Testis (tissue), 3 donors: ENCODE data around the gene SDK2. TPM values are rescaled to one million over a fixed set of nuclear protein-coding genes. Genes with fewer than 3 reads are reported as not detected.

Experiments
- DNase-seq: peaks from one replicate; pipeline ENCODE4 v3.0.0-alpha.2; 2019
- H3K27ac ChIP-seq, 2 donors: fragments of 200-600 bp; sonication (generic); one replicate each; pipeline ENCODE4 v1.5.1; 2019
- H3K27me3 ChIP-seq: fragments of 200-600 bp; sonication (generic); one replicate; pipeline ENCODE4 v1.5.1; 2019
- H3K36me3 ChIP-seq: fragments of 200-600 bp; sonication (generic); one replicate; pipeline ENCODE4 v1.5.1; 2017; ENCODE audit warnings: low read depth; ENCODE audit errors: missing control alignments
- H3K4me1 ChIP-seq: fragments of 200-600 bp; sonication (generic); one replicate; pipeline ENCODE4 v1.5.1; 2019
- H3K4me3 ChIP-seq, 2 donors: fragments of 200-600 bp; sonication (generic); one replicate each; pipeline ENCODE4 v1.5.1; 2017 to 2019
- H3K9me3 ChIP-seq: fragments of 200-600 bp; sonication (generic); one replicate; pipeline ENCODE4 v1.5.1; 2017
- CTCF ChIP-seq, 3 experiments: fragments of 450-650 bp in 2 of 3; fragments of 200-600 bp in 1 of 3; sonication (generic) in 1 of 3; IDR thresholded peaks; one replicate each; pipeline ENCODE4 v1.5.1; 2016 to 2019; ENCODE audit warnings: antibody characterized with exemption in 3 of 3, mild to moderate bottlenecking in 2 of 3, moderate library complexity in 1 of 3
- POLR2A ChIP-seq: fragments of 450-650 bp; IDR thresholded peaks from one replicate; pipeline ENCODE4 v1.6.1; 2017; ENCODE audit warnings: antibody characterized with exemption, mild to moderate bottlenecking, moderate library complexity
- WGBS, 2 donors: methylation state at CpG; one replicate each; pipeline ENCODE4 v1.1.5; 2018; 5-methylcytosine and 5-hydroxymethylcytosine counted together
- intact Hi-C: fragments of 100-400 bp; cut with DNase I; formaldehyde crosslinking; loops from one replicate; pipeline ENCODE4 v1.15.1; 2023; ENCODE audit warnings: low total_unique reads
- polyA plus RNA-seq: library from polyadenylated mRNA; stranded (reverse); fragments of 350-450 nt; fragmentation: Illumina TruSeq; extraction: RNeasy Lipid Tissue Mini Kit (QIAGEN cat#74804); gene quantifications from one replicate; pipeline ENCODE4 v1.2.3, GENCODE V29; 2014; ENCODE audit warnings: low read depth, low replicate concordance; ENCODE audit not compliant: insufficient read depth
- total RNA-seq, 2 donors: library from RNA; depleted of rRNA; stranded (reverse); fragments of >200 nt; gene quantifications; one replicate each; pipeline ENCODE4 v1.2.3, GENCODE V29; 2016

The SDK2 gene
- total and polyA plus RNA-seq, 3 donors from 2014 or later = 36.9 to 63.4 (median 55.4) TPM

GRCh38 chr17:73397856-73398540 lies 246.2 kb downstream of the SDK2 start:
- DNase-seq = no peak
- no peaks in the 10 kb centered on the region for H3K9me3 ChIP-seq
- no peaks in the 10 kb centered on the region for H3K27me3 ChIP-seq
- H3K27ac ChIP-seq = no peak overlapping the region
- intact Hi-C loops = no loop called here
- H3K36me3 ChIP-seq = no peaks in the 10 kb centered on the region
- 95 to 96% methylated on average over 12 to 14 of the region's 17 CpGs for WGBS, 2 donors
- TF ChIP-seq POLR2A (no peak), CTCF (IDR thresholded peaks at IDR 0.05) (no peak)
- H3K4me1 ChIP-seq = no peaks in the 10 kb centered on the region
- no peak overlapping the region for H3K4me3 ChIP-seq

- WGBS, 2 donors = 87 to 88% methylated on average over 14 to 17 of the region's 17 CpGs
- Histone ChIP-seq H3K27me3 (no peaks in the 10 kb centered on the region), H3K4me3 (no peak overlapping the region), H3K27ac (no peak overlapping the region), H3K9me3 (no peaks in the 10 kb centered on the region), H3K36me3 (no peaks in the 10 kb centered on the region), H3K4me1 (no peaks in the 10 kb centered on the region)
- TF ChIP-seq CTCF (IDR thresholded peaks at IDR 0.05) (no peak), POLR2A (no peak)
- no peak for DNase-seq
- intact Hi-C loops = no loop called here
Observed at GRCh38 chr17:73397278-73397826, 246.9 kb downstream of the SDK2 start.

- DNase-seq = no peak
- Histone ChIP-seq H3K9me3 (no peaks in the 10 kb centered on the region), H3K36me3 (no peaks in the 10 kb centered on the region), H3K4me1 (no peaks in the 10 kb centered on the region), H3K27me3 (no peaks in the 10 kb centered on the region), H3K4me3 (no peak overlapping the region), H3K27ac (no peak overlapping the region)
- whole genome bisulfite sequencing, 2 donors = 86 to 91% methylated on average over 20 to 21 of the region's 21 CpGs
- TF ChIP-seq CTCF (IDR thresholded peaks at IDR 0.05) (no peak), POLR2A (no peak)
- intact Hi-C loops = no loop called here
Observed at GRCh38 chr17:73396431-73397277, 247.6 kb downstream of the SDK2 start.

GRCh38 chr17:73394512-73395450 lies 249.5 kb downstream of the SDK2 start:
- Histone ChIP-seq H3K27me3 (no peaks in the 10 kb centered on the region), H3K9me3 (no peaks in the 10 kb centered on the region), H3K4me3 (no peak overlapping the region), H3K27ac (no peak overlapping the region), H3K36me3 (no peaks in the 10 kb centered on the region), H3K4me1 (no peaks in the 10 kb centered on the region)
- no peak for TF ChIP-seq CTCF (IDR thresholded peaks at IDR 0.05)
- TF ChIP-seq POLR2A = no peak
- 90 to 92% methylated on average over 23 to 25 of the region's 25 CpGs for WGBS, 2 donors
- DNase-seq = no peak
- intact Hi-C loops = no loop called here
